GM18867 (cell line): ENCODE results near the gene SLC25A41.

Experiments used
- ATAC-seq: cut with Tn5 transposase; IDR thresholded peaks from one replicate; pipeline ENCODE4 v1.9.1; 2021; ENCODE audit warnings: mild to moderate bottlenecking, moderate library complexity; ENCODE audit not compliant: unreplicated experiment

Gene SLC25A41

GRCh38 chr19:6376512-6377190 lies 56.9 kb downstream of the SLC25A41 start:
- ATAC-seq: no peak
